Stimulated activated CD4-positive, alpha-beta T cell treated with anti-CD3 and anti-CD28 coated beads, Interleukin-4, amount 100 ng/mL, for 48 hours (primary cell): Measurements from ENCODE around the gene INPP4B.

Source experiments
- DNase-seq, 2 donors: peaks; one replicate each; pipeline ENCODE4 v3.0.0-alpha.2; 2020; ENCODE audit warnings: low read depth in 2 of 2

The INPP4B gene

GRCh38 chr4:142377342-142378091, 468.6 kb downstream of the INPP4B start:
- DNase-seq = no peak

DNA sequence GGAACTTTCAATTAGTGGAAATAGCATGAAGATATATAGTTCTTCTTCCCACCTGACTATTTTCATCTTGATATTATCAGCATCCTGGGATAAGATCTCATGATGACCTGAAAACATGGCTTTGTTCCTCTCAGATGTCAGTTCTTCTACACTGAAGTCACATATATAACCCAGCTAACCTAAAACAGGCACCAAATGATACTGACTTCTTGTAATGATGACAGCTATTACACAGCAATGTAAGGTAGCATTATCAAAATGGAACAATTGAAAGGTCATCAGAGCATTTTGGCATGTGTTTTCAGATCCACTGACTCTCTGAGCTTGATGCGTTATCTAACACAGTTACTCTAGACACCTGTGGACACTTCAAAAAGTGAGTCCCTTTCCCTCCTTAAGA, 469.9 kb downstream of the INPP4B start:
- no peak for DNase-seq

GRCh38 chr4:142373610-142374009, 472.5 kb downstream of the INPP4B start:
- no peak for DNase-seq

- DNase-seq = no peak
Observed at GRCh38 chr4:142372530-142373260, 473.4 kb downstream of the INPP4B start.

- DNase-seq = no peak
Observed at GRCh38 chr4:142369141-142369540, 477.0 kb downstream of the INPP4B start.

DNA sequence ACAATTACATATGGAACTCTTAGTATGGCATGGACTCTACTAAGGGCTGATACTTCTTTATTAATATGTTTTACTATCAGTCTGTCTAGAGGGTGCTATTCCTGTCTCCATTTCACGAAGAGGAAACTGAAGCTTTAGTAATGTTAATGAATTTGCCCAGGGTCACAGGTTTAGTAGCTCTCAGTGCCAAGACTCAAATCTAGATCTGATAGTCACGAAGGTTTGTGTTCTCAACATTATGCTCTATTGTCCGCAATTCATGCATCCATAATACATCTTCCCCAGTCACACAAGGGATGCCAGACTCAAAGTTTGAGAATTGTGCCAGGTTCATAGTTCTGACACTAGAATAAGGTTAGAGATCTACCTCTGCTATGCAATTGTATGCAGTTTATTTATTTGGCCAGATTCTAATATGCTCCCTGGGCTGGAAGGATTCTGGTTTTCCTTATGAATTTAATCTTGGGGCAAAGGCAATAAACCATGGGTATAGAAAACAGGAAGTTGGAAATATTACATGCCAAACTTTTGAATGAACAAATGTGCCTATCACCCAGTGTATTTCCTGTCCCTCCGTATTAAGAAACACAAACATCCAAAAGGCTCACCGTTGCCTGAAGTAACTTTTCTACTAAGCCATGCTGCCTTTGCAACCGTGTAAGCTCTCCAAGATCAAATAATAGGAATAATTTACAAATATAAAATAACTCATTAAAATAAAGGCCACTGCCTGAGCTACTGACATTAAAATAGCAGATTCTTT, 478.5 kb downstream of the INPP4B start:
- DNase-seq = no peak

DNA sequence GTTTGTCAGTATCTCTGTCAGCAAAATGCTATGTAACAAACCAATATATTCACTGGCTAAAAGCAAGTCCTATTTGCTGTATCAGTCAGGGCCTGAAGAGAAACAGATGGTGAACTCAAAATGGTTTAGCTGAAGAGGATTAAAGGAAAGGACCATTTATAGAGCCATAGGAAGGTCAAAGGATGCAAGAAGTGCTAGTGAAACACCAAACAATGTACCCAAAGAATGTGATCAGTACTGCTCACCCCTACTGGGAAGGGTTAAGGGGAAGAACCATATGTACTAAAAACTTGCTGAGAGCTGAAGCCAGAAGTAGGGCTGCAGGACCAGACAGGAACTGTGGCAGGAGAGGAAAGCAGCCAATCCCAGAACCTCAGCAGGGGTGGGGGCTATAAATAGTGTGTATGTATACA, 479.3 kb downstream of the INPP4B start:
- DNase-seq = no peak

DNA sequence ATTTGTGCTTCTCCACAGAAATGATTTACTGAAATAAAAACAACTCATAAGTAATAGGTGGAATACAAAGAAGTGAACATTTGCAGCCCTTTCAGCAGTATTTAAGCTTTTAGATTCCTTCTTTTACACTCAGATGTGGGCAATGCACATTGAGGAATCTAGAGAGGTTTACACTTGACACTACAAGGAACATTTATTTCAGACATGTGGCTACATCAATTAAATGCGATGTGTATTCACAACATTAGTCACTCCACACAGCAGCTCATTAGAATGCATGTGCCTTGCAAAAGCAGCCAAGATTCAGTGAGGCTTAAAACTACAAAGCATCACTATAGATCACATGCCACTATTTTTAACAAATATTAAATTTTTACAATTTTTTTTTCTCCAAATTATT, 480.7 kb downstream of the INPP4B start:
- DNase-seq = no peak

DNA sequence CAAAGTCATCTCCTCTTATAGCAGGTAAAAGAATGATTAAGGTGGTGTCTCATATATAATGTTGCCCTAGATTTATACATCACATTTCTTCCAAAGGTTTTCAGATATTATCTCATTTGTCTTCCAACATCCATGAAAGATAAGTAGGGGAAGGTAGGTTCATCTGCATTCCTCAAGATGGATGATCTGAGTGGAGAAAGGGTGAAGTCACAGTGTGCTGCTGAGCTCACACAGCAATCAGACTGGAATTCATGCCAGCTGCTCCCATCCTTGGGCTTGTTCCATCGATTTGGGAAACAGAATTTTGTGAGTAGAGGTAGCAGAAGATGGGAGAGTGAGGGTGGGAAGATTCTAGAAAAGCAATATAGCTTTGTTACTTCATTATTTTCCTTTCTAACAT, 482.4 kb downstream of the INPP4B start:
- DNase-seq = no peak

DNA sequence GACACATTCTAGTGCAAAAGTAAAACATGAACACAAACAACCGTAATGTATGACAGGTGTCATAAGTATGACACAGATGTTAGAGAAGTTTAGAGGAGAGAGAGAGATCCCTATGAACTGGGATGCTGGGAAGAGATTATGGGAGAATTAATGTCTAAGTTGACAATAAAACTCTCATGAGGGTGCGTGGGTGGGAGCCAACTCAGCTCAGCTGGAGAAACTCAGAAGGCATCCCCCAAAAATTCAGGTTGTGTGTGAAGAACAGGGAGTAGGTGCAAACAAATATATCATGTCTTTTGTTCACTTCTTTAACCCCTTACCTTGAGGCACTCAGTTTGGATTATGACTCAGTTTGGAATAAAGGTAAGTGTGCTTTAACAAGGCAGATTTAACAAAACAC, 484.1 kb downstream of the INPP4B start:
- no peak for DNase-seq

GRCh38 chr4:142360657-142361056, 485.4 kb downstream of the INPP4B start:
- no peak for DNase-seq

DNA sequence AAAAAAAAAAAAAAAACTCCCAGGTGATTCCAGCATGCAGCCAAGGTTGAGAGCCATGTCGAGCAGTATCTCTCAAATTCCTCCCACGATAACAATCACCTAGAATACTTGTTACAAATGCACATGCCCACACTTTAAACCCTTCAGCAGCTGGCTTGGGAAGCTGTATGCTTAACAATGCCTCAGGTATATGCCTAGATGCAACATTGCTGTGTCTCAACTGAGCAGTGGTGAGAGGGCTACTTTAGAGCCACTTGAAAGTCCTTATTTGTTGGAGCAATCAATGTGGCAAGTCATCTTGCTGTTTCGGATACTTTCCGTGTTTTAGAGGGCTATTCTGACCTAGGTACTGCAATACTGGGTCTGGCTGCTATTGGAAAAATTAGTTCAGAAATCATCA, 487.4 kb downstream of the INPP4B start:
- no peak for DNase-seq

DNA sequence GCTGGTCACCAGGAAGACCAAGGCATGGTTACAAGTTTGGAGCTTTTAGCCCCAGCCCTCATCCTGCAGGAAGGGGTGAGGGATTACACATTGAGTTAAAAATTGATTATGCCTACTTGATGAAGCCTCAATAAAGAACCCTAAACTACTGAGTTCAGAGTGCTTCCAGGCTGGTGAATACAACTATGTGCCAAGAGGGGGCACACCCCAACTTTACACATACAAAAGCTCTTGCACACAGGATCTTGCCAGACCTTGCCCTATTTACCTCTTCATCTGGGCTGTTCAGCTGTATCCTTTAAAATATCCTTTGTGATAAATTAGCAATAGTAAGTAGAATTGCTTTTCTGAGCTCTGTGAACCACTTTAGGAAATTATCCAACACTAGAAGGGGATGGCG, 489.3 kb downstream of the INPP4B start:
- DNase-seq = no peak

GRCh38 chr4:142356118-142356759, 489.9 kb downstream of the INPP4B start:
- no peak for DNase-seq

DNA sequence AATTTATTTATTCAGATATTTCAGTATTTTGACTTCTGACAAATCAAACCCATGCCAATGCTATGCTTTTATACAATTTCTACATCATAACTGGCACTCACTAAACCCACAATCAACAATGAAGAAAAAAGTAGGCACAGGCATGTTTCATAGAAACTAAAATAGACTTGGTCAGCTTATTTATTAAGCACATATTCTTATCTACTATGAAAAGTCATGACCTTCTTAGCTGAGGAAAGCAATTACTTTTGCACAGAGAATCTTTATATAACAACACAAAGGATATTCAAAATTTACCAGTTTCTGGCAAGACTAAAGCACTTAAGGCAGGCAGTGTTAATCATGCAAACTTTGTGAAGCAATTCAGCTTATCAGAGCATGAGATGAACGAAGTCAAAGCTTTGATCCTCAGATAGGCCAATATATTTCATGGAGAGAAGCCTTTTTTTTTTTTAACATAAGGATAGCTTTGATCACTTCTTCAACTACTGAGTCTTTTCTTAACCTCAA, 490.6 kb downstream of the INPP4B start:
- no peak for DNase-seq

- DNase-seq = no peak
Observed at GRCh38 chr4:142354794-142355420, 491.2 kb downstream of the INPP4B start.

DNA sequence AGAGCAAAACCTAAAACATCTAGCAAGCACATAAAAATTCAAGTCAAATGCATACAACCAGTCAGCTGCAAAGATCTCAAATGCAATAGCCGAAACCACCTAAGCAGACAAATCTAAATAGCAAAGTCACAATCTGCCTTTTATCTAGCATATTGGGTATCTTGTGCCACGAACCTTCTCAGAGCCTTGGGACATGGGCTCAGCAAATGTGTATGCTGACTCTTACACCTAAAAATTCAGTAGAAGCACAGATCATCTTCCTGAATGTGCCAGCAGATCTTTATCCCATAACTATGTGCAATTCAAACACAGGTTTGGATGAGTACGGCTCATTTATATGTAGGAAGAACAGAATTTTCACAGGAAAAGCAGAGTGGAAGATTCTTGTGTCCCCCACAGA, 492.1 kb downstream of the INPP4B start:
- no peak for DNase-seq

DNA sequence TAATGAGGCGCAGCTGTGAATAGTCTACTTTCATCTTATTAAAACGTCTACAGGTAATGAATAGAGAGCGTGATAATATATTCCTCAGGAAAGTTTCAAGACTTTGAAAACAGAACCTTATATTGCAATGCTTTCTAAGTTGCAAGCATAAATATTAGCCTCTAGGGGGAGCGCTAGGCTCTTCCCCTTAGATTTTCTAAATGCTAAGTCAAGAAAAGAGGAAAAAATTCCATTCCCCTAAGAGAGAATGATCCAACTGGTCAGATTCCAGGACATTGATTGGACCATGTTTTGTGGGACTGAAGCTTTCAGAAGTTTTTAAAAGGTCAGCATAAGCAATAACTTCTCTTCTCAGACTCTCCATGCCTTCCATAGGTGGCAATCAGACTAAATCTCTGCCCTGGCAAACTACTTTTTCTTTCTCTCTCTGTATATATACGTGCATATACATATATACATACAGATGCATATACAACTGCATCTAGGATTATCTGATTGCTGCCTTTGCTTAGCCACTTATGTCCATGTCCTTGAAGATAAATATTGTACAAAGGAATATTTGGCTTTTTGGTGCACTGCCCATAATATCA, 492.9 kb downstream of the INPP4B start:
- DNase-seq = no peak

- DNase-seq = no peak
Observed at GRCh38 chr4:142352712-142353111, 493.4 kb downstream of the INPP4B start.

DNA sequence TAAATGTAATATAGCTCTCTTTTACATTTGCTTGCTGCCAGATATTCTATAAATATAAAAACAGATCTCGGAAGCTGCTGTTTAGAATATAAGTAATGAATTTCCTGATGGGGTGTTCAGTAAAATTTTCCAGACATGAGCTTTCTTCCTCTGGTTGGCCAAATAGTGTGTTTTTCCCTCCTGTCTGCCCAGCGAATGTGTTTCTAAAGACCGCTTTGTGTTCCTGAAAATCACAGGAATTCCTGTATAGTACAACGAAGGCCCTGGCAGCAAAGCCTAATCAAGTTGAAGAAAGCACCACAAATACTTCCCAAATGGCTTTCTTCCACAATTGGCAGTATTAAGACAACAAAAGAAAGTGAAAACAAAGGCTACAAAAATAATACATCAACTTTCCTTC, 494.1 kb downstream of the INPP4B start:
- DNase-seq = no peak

GRCh38 chr4:142350871-142351270, 495.2 kb downstream of the INPP4B start:
- DNase-seq = no peak
